ENCODE data around the gene PAK4.

PAK4 gene

GRCh38 chr19:39178296-39179006 lies 52.9 kb downstream of the PAK4 start:
- TF ChIP-seq CTCF (IDR thresholded peaks at IDR 0.05; ENCODE audit: borderline replicate concordance, insufficient read depth, low read depth, low read length) = no peak
- H3K4me3 ChIP-seq (ENCODE audit: low read depth, low read length) = no peak overlapping the region

- TF ChIP-seq CTCF (IDR thresholded peaks at IDR 0.05; ENCODE audit: borderline replicate concordance, insufficient read depth, low read depth, low read length) = no peak
- H3K4me3 ChIP-seq (ENCODE audit: low read depth, low read length) = no peak overlapping the region
These were observed 54.2 kb downstream of the PAK4 start for GRCh38 chr19:39179754-39180153.

GRCh38 chr19:39180749-39181148 lies 55.2 kb downstream of the PAK4 start:
- TF ChIP-seq CTCF (IDR thresholded peaks at IDR 0.05; ENCODE audit: borderline replicate concordance, insufficient read depth, low read depth, low read length) = no peak
- H3K4me3 ChIP-seq (ENCODE audit: low read depth, low read length) = no peak overlapping the region

- TF ChIP-seq CTCF (IDR thresholded peaks at IDR 0.05; ENCODE audit: borderline replicate concordance, insufficient read depth, low read depth, low read length) = no peak
- H3K4me3 ChIP-seq (ENCODE audit: low read depth, low read length) = no peak overlapping the region
These were observed 56.1 kb downstream of the PAK4 start for GRCh38 chr19:39181500-39182173.

GRCh38 chr19:39182174-39182505 lies 56.6 kb downstream of the PAK4 start:
- no peak for TF ChIP-seq CTCF (IDR thresholded peaks at IDR 0.05; ENCODE audit: borderline replicate concordance, insufficient read depth, low read depth, low read length)

GRCh38 chr19:39183104-39183503 lies 57.5 kb downstream of the PAK4 start:
- H3K4me3 ChIP-seq (ENCODE audit: low read depth, low read length) = no peak overlapping the region
- no peak for TF ChIP-seq CTCF (IDR thresholded peaks at IDR 0.05; ENCODE audit: borderline replicate concordance, insufficient read depth, low read depth, low read length)

More at GRCh38 chr19:39182174-39182505, 56.6 kb downstream of the PAK4 start:
- H3K4me3 ChIP-seq (ENCODE audit: low read depth, low read length) = no peak overlapping the region

GRCh38 chr19:39186391-39186790 lies 60.8 kb downstream of the PAK4 start:
- no peak overlapping the region for H3K4me3 ChIP-seq (ENCODE audit: low read depth, low read length)
- TF ChIP-seq CTCF (IDR thresholded peaks at IDR 0.05; ENCODE audit: borderline replicate concordance, insufficient read depth, low read depth, low read length) = no peak
